ENCODE measurements around the gene MIER1.
"Not testable (repeated sequence)": the region's sequence is repeated elsewhere in the genome, so short reads cannot be mapped to it uniquely, and the experiment has no call there.

MIER1 gene

GRCh38 chr1:66938613-66939012 is 13.8 kb downstream of the MIER1 start:
- DNase-seq: peak; percentile 8 to 30

- no peak for DNase-seq
Measured at GRCh38 chr1:66940981-66941380, 16.2 kb downstream of the MIER1 start.

- no peak for DNase-seq
Measured at GRCh38 chr1:66943361-66943969, 18.7 kb downstream of the MIER1 start.

- DNase-seq: no peak
Measured at GRCh38 chr1:66944330-66945274, 19.8 kb downstream of the MIER1 start.

- DNase-seq: no peak
Measured at GRCh38 chr1:66945316-66945715, 20.5 kb downstream of the MIER1 start.

GRCh38 chr1:66947267-66947666 is 22.5 kb downstream of the MIER1 start:
- peak; percentile 22 to 50 for DNase-seq

- DNase-seq: no peak
Measured at GRCh38 chr1:66951513-66951912, 26.7 kb downstream of the MIER1 start.

GRCh38 chr1:66954208-66954607 is 29.4 kb downstream of the MIER1 start:
- DNase-seq: no peak

- no peak for DNase-seq
Measured at GRCh38 chr1:66957938-66958337, 33.1 kb downstream of the MIER1 start.

- DNase-seq: not testable (repeated sequence)
Measured at GRCh38 chr1:66966188-66966873, 41.5 kb downstream of the MIER1 start.

- no peak for DNase-seq
Measured at GRCh38 chr1:66968574-66968973, 43.8 kb downstream of the MIER1 start.

- no peak for DNase-seq
Measured at GRCh38 chr1:66978201-66978600, 53.4 kb downstream of the MIER1 start.

- DNase-seq: not testable (repeated sequence)
Measured at GRCh38 chr1:66979621-66980020, 54.8 kb downstream of the MIER1 start.

GRCh38 chr1:66980745-66981367 is 56.1 kb downstream of the MIER1 start:
- DNase-seq: no peak

- no peak for DNase-seq
Measured at GRCh38 chr1:66981679-66982078, 56.9 kb downstream of the MIER1 start.

GRCh38 chr1:66982561-66983260 is 57.9 kb downstream of the MIER1 start:
- DNase-seq: no peak

- DNase-seq: no peak
Measured at GRCh38 chr1:66984491-66984890, 59.7 kb downstream of the MIER1 start.

GRCh38 chr1:66985835-66986234 is 61.0 kb downstream of the MIER1 start:
- DNase-seq: no peak

GRCh38 chr1:66993076-66993475 is 68.3 kb downstream of the MIER1 start:
- DNase-seq: no peak

GRCh38 chr1:66996018-66996682 is 71.4 kb downstream of the MIER1 start:
- peak; percentile 95 to 96 for DNase-seq

GRCh38 chr1:66998972-66999371 is 74.2 kb downstream of the MIER1 start:
- peak; percentile 63 to 66 for DNase-seq
